B cell (primary cell): ENCODE results near the gene GLI3.

ENCODE experiments used
- EZH2 ChIP-seq: IDR thresholded peaks from 2 replicates; pipeline ENCODE4 v1.6.1; 2012; ENCODE audit warnings: borderline replicate concordance, low read depth, mild to moderate bottlenecking, moderate library complexity, low read length; ENCODE audit not compliant: insufficient read depth, poor library complexity, severe bottlenecking
- TF ChIP-seq, protein P1 (sequence below): fragments of 200-600 bp; IDR thresholded peaks from one replicate; pipeline ENCODE4 v1.8.0; 2022; ENCODE audit warnings: antibody characterized with exemption, mild to moderate bottlenecking

DNA sequence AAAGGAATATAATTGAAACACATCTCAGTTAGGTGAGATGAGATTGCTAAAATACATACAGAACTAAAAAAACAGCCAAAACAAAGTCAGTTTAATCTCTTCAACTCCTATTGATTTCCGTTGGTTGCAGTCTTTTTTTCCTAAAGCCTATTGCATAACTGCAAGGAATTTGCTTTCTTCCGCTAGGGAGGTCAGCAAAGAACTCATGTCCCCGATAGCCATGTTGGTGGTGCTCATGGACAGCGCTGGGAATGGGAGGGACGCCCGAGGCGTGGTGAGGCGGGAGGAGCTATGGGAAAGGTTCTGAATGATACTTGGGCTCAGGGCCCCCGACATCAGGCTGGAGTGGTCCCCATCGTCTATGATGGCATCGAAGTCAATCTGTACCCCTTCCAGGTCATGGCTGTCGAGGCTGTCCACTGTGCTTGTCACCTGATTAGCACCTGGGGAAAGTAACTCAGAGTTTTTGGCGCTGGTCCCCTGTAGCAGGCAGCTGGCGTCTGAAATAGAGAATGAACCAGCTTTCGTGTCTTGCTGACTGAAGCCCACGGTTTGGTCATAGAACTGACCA is 272.7 kb downstream of the GLI3 start:
- TF ChIP-seq, protein P1, sequence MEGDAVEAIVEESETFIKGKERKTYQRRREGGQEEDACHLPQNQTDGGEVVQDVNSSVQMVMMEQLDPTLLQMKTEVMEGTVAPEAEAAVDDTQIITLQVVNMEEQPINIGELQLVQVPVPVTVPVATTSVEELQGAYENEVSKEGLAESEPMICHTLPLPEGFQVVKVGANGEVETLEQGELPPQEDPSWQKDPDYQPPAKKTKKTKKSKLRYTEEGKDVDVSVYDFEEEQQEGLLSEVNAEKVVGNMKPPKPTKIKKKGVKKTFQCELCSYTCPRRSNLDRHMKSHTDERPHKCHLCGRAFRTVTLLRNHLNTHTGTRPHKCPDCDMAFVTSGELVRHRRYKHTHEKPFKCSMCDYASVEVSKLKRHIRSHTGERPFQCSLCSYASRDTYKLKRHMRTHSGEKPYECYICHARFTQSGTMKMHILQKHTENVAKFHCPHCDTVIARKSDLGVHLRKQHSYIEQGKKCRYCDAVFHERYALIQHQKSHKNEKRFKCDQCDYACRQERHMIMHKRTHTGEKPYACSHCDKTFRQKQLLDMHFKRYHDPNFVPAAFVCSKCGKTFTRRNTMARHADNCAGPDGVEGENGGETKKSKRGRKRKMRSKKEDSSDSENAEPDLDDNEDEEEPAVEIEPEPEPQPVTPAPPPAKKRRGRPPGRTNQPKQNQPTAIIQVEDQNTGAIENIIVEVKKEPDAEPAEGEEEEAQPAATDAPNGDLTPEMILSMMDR: no peak
- TF ChIP-seq EZH2: no peak
